HG02973 (cell line): Measurements from ENCODE around the gene MGST3.
"Not testable (repeated sequence)": the region's sequence is repeated elsewhere in the genome, so short reads cannot be mapped to it uniquely, and the experiment has no call there.

ENCODE experiments used
- ATAC-seq: cut with Tn5 transposase; IDR thresholded peaks from one replicate; pipeline ENCODE4 v1.9.1; 2021; ENCODE audit warnings: moderate library complexity; ENCODE audit not compliant: unreplicated experiment

MGST3 gene

GRCh38 chr1:165629151-165629550 lies 1.9 kb upstream of the MGST3 start:
- ATAC-seq = no peak

DNA sequence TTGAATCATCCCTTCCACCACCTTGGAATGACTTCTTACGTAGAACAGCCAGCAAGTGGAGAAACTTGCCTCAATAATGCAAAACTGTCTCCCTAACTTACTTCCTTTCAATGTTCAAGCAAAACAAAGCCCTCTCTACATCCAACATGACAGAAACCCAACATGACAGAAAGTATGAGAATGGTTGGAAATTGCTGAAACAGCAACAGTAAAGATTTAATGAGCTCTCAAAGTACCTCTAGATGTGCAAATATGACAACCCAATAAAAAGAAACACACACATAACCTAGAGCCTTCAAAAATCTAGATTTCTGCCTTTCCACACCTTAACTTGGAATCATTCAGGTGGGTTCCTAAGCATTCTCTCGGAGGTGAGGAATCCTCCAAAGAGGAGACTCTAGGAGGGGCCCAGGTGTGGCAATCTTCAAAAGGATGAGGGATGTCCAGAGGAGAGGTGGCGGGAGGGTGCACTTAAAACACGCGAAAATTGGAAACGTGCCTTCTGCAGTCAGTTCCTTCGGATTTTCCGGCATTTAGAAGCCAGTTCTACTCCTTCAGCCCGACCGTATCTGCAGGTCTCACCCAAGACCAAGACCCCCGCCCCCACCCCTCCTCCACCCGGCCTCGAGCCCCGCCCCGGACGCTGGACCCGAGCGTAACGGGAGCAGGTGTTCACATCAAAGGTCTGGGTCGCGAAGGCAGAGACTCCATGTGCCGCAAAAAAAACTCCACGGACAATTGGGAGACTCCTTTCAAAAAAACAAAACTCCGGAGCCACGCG lies 996 bp upstream of the MGST3 start:
- ATAC-seq = peak; percentile 0

- peak; percentile 33 for ATAC-seq
These were observed 513 bp downstream of the MGST3 start for GRCh38 chr1:165631342-165632151.

DNA sequence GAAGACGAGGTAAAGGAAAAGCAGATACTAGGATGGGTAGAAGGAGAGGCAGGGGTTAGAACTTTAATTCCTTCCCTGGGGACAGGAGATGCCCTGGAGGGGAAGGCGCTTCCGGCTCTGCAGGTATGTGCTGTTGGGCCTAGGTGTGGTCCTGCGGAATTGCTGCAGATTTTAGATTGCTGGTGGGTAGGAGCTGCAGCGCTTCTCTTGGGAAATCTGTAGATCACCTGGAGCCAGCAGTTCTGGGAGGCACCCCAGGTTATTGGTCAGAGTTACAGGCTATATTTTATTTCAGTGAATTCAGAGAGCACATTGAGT lies 1.1 kb downstream of the MGST3 start:
- no peak for ATAC-seq

GRCh38 chr1:165632491-165632890 lies 1.5 kb downstream of the MGST3 start:
- no peak for ATAC-seq

- no peak for ATAC-seq
These were observed 2.6 kb downstream of the MGST3 start for GRCh38 chr1:165633614-165634013.

- ATAC-seq = no peak
These were observed 3.3 kb downstream of the MGST3 start for GRCh38 chr1:165634154-165634921.

GRCh38 chr1:165635329-165635728 lies 4.3 kb downstream of the MGST3 start:
- ATAC-seq = no peak

GRCh38 chr1:165635823-165636222 lies 4.8 kb downstream of the MGST3 start:
- no peak for ATAC-seq

GRCh38 chr1:165637427-165637826 lies 6.4 kb downstream of the MGST3 start:
- no peak for ATAC-seq

DNA sequence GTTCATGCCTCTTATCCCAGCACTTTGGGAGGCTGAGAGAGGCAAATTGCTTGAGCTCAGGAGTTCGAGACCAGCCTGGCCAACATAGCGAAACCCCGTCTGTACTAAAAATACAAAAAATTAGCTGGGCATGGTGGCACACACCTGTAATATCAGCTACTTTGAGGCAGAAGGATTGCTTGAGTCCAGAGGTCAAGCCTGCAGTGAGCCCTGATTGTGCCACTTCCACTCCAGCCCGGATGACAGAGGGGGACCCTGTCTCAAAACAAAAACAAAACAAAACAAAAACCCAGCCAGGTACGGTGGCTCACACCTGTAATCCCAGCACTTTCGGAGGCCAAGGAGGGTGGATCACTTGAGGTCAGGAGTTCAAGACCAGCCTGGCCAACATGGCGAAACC lies 7.2 kb downstream of the MGST3 start:
- not testable (repeated sequence) for ATAC-seq

DNA sequence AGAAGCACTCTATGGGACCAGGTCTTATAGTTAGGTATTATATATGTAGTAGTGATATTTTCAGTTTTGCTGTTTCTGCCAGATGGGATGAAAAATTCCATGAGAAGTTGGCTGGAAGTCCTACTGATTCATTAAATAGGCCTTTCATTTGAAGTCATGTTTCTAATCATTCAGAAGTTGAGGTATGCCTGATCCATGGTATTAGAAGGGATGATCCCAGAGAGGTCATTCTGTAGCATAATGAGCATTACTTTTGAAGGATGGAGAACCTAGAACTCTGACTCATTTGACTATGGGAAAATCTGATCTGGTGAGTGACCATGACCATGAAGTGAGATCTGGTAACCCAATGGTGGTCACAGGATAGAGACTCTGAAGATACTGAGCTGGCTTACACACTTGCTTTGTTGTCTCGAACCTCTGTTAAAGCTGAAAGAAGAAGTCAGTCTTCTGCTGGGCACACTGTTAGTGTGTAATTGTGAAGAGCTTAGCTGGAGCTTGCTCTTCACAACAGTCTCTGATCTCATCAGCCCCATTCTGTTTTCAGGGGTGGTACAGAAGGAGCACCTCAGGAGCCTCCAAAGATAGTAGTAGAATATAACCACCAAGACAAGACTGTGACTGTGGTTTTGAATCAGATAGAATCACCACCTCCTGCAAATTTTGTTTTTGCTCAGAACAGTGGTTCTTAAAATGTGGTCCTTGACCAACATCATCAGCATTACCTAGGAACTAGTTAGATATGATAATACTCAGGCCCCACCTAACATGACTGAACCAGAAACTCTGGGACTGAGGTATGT lies 9.0 kb downstream of the MGST3 start:
- no peak for ATAC-seq

- ATAC-seq = no peak
These were observed 10.4 kb downstream of the MGST3 start for GRCh38 chr1:165641231-165641987.

- no peak for ATAC-seq
These were observed 13.2 kb downstream of the MGST3 start for GRCh38 chr1:165644064-165644735.

GRCh38 chr1:165645654-165646366 lies 14.8 kb downstream of the MGST3 start:
- no peak for ATAC-seq

- no peak for ATAC-seq
These were observed 16.5 kb downstream of the MGST3 start for GRCh38 chr1:165647517-165647916.

DNA sequence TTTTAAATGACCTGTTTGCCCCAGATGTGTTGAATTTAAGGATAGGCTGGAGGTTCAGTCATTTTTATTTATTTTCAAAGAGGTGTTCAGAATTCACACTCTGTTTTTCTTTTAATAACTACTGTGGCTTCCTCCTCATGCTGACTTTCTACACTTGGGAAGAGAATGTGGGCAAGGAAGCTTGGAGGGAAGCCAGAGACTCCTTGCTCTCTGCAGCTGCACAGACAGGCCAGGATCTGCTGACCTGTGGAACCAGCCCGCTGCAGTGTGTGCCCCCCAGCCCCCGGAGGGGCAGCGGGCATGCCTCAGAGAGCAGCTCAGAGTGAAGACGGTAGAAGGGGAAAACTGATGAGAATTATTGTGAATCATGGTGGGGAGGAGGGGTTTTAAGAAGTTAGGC lies 16.9 kb downstream of the MGST3 start:
- ATAC-seq = no peak

- ATAC-seq = no peak
These were observed 18.0 kb downstream of the MGST3 start for GRCh38 chr1:165648919-165649572.
